ENCODE data around the gene EDNRA.

DNA sequence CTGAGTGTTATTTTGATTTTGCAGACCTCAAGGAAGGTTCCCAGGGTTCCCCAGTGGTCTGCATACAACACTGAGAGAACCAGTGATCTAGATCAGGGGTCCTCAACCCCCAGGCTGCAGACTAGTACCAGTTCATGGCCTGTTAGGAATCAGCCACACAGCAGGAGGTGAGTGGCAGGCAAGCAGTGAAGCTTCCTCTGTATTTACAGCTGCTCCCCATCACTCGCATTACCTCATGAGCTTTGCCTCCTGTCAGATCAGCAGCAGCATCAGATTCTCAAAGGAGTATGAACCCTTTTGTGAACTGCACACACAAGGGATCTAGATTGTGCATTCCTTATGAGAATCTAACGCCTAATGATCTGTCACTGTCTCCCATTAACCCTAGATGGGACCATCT lies 28.5 kb downstream of the EDNRA start:
- no peak for TF ChIP-seq CTCF (IDR thresholded peaks at IDR 0.05)
- no peak for TF ChIP-seq ZFX (IDR thresholded peaks at IDR 0.05; ENCODE audit: borderline replicate concordance)
